ENCODE data around the gene FLAD1.

The FLAD1 gene

GRCh38 chr1:155002464-155003226 lies 19.5 kb downstream of the FLAD1 start, which contains the start of gene ZBTB7B:
TSS of gene ZBTB7B (plus strand) at chr1:155002802. CDS start at chr1:155014661, 11,859 bp downstream.
- no peak for DNase-seq (ENCODE audit: low read depth in 3 of 3)

GRCh38 chr1:155003227-155003765 lies 20.2 kb downstream of the FLAD1 start:
- no peak for DNase-seq (ENCODE audit: low read depth in 3 of 3)

GRCh38 chr1:155003766-155004351 lies 20.7 kb downstream of the FLAD1 start:
- DNase-seq (ENCODE audit: low read depth in 3 of 3), result no peak

- DNase-seq (ENCODE audit: low read depth in 3 of 3), result no peak
Measured at GRCh38 chr1:155004352-155005075, 21.4 kb downstream of the FLAD1 start.

- no peak for DNase-seq (ENCODE audit: low read depth in 3 of 3)
Measured at GRCh38 chr1:155005076-155006011, 22.2 kb downstream of the FLAD1 start.

- DNase-seq (ENCODE audit: low read depth in 3 of 3), result no peak
Measured at GRCh38 chr1:155006601-155007101, 23.5 kb downstream of the FLAD1 start.

- no peak for DNase-seq (ENCODE audit: low read depth in 3 of 3)
Measured at GRCh38 chr1:155007251-155007828, 24.2 kb downstream of the FLAD1 start.

GRCh38 chr1:155008015-155008941 lies 25.1 kb downstream of the FLAD1 start:
- DNase-seq (ENCODE audit: low read depth in 3 of 3), result no peak

GRCh38 chr1:155009221-155009711 lies 26.1 kb downstream of the FLAD1 start:
- DNase-seq (ENCODE audit: low read depth in 3 of 3), result no peak

- DNase-seq (ENCODE audit: low read depth in 3 of 3), result no peak
Measured at GRCh38 chr1:155009742-155010141, 26.6 kb downstream of the FLAD1 start.

- no peak for DNase-seq (ENCODE audit: low read depth in 3 of 3)
Measured at GRCh38 chr1:155010211-155010918, 27.2 kb downstream of the FLAD1 start.

- DNase-seq (ENCODE audit: low read depth in 3 of 3), result no peak
Measured at GRCh38 chr1:155011004-155011416, 27.9 kb downstream of the FLAD1 start.

GRCh38 chr1:155011437-155012025 lies 28.4 kb downstream of the FLAD1 start:
- no peak for DNase-seq (ENCODE audit: low read depth in 3 of 3)

GRCh38 chr1:155012026-155012546 lies 28.9 kb downstream of the FLAD1 start:
- DNase-seq (ENCODE audit: low read depth in 3 of 3), result no peak

GRCh38 chr1:155012776-155013602 lies 29.8 kb downstream of the FLAD1 start:
- DNase-seq (ENCODE audit: low read depth in 3 of 3), result no peak

GRCh38 chr1:155013632-155014031 lies 30.5 kb downstream of the FLAD1 start:
- DNase-seq (ENCODE audit: low read depth in 3 of 3), result no peak

All from stimulated activated CD4-positive, alpha-beta T cell treated with anti-CD3 and anti-CD28 coated beads, TNF-alpha, amount 100 ng/mL, for 4 hours (primary cell).